Fibroblast of skin of right biceps (primary cell): ENCODE measurements around the gene AFAP1.

Experiments
- DNase-seq: peaks from one replicate; pipeline ENCODE4 v3.0.0-alpha.2; 2013

Gene AFAP1

GRCh38 chr4:7839856-7840255, 99.8 kb downstream of the AFAP1 start:
- no peak for DNase-seq

- no peak for DNase-seq
These were observed 101.4 kb downstream of the AFAP1 start for GRCh38 chr4:7838136-7838782.

GRCh38 chr4:7837597-7838135, 102.0 kb downstream of the AFAP1 start:
- no peak for DNase-seq

- DNase-seq = no peak
These were observed 107.6 kb downstream of the AFAP1 start for GRCh38 chr4:7831858-7832730.

- peak; percentile 94 for DNase-seq
These were observed 108.3 kb downstream of the AFAP1 start for GRCh38 chr4:7831330-7831729.

- no peak for DNase-seq
These were observed 108.9 kb downstream of the AFAP1 start for GRCh38 chr4:7830747-7831146.

GRCh38 chr4:7829652-7830580, 109.7 kb downstream of the AFAP1 start:
- no peak for DNase-seq

GRCh38 chr4:7828793-7829301, 110.8 kb downstream of the AFAP1 start:
- peak; percentile 69 for DNase-seq

GRCh38 chr4:7828011-7828720, 111.5 kb downstream of the AFAP1 start:
- peak; percentile 99 for DNase-seq

- no peak for DNase-seq
These were observed 112.1 kb downstream of the AFAP1 start for GRCh38 chr4:7827566-7827965.

GRCh38 chr4:7826909-7827306, 112.8 kb downstream of the AFAP1 start:
- DNase-seq = no peak

- DNase-seq = no peak
These were observed 113.3 kb downstream of the AFAP1 start for GRCh38 chr4:7826176-7826908.

GRCh38 chr4:7824218-7824617, 115.4 kb downstream of the AFAP1 start:
- DNase-seq = no peak

GRCh38 chr4:7823416-7823824, 116.2 kb downstream of the AFAP1 start:
- DNase-seq = no peak

- DNase-seq = no peak
These were observed 116.8 kb downstream of the AFAP1 start for GRCh38 chr4:7822877-7823276.

GRCh38 chr4:7822137-7822505, 117.5 kb downstream of the AFAP1 start:
- DNase-seq = no peak

- peak; percentile 49 for DNase-seq
These were observed 118.2 kb downstream of the AFAP1 start for GRCh38 chr4:7821245-7822136.

- no peak for DNase-seq
These were observed 119.4 kb downstream of the AFAP1 start for GRCh38 chr4:7820031-7820818.

- no peak for DNase-seq
These were observed 120.2 kb downstream of the AFAP1 start for GRCh38 chr4:7819446-7819845.
